ENCODE measurements around the gene PTDSS2.

Gene PTDSS2

DNA sequence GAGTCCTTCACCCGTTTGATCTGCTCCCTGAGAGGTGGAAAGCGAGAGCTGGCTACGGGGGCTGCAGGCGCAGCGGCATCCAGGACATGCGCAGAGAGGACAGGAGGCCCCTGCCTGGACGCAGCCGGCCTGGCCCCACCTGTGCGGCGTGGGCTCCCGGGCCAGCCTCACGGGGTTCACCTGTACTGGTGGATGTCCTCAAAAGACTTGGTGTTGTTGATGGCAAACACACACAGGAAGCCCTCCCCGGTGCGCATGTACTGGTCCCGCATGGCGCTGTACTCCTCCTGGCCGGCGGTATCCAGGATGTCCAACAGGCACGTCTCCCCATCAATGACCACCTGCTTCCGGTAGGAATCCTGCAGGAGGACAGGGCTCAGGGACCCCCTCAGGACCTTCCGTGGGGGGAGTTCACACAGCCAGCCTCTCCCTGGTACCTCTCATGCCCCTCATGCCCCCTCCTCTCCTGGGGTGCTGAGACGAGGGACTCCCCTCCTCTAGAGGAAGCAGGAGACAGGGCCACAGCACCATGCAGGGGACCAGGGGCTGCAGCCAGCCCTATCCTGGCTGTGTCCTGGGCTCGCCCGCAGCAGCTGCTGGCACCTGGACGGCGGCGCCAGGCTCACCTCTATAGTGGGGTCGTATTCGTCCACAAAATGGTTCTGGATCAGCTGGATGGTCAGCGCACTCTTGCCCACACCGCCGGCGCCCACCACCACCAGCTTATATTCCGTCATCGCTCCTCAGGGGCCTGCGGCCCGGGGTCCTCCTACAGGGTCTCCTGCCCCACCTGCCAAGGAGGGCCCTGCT, 83.7 kb downstream of the PTDSS2 start:
- no peak for DNase-seq

DNA sequence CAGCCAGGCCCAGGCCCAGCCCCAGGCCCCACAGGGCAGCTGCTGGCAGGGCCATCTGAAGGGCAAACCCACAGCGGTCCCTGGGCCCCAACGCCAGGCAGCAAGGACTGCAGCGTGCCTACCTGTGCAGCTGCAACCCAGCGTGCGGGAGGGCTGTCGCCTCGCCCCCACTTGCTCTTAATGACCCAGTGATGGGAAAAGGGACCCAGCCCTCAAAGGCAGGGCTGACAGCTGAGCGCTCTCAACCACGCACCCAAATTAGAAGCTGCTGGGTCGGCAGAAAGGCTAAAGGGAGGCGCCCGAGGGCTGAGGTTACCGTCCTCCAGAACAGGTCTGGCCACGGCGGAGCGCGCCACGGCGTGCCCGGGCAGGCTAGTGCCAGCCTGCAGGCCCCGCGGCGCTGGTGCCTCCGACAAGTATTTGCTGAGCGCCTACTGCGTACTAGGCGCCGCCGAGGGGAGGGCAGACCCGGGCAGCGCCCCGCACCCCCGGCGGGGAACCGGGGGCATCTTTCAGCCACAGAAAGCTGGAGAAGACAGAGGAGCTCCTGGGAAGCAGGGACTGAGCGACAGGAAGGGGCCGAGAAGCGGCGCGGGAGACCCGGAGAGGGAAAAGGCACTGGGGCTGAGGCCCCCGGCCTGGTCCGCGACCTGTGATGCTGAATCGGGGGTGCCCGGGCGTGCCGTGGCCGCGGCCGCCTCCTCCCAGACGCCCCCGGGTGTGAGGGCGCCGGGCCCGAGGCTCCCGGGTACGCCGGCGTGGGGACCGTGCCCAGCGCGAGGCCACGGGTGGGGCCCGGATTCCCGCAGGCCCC, 84.5 kb downstream of the PTDSS2 start:
- DNase-seq, result peak; percentile 30

DNA sequence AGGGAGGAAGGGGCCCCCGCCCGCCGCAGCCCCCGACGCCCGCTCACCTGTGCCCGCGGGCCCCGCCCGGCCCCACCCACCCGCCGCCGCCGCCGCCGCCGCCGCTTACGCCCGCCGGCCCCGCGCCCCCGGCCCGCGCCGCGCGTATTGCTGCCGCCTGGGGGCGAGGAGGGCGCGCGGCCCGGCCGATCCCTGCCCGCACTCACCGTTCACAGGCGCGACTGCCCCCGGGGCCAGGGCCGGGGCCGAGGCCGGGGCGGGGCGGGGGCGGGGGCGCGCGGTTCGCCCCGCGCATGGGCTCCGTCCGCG, 85.1 kb downstream of the PTDSS2 start:
- DNase-seq, result no peak

DNA sequence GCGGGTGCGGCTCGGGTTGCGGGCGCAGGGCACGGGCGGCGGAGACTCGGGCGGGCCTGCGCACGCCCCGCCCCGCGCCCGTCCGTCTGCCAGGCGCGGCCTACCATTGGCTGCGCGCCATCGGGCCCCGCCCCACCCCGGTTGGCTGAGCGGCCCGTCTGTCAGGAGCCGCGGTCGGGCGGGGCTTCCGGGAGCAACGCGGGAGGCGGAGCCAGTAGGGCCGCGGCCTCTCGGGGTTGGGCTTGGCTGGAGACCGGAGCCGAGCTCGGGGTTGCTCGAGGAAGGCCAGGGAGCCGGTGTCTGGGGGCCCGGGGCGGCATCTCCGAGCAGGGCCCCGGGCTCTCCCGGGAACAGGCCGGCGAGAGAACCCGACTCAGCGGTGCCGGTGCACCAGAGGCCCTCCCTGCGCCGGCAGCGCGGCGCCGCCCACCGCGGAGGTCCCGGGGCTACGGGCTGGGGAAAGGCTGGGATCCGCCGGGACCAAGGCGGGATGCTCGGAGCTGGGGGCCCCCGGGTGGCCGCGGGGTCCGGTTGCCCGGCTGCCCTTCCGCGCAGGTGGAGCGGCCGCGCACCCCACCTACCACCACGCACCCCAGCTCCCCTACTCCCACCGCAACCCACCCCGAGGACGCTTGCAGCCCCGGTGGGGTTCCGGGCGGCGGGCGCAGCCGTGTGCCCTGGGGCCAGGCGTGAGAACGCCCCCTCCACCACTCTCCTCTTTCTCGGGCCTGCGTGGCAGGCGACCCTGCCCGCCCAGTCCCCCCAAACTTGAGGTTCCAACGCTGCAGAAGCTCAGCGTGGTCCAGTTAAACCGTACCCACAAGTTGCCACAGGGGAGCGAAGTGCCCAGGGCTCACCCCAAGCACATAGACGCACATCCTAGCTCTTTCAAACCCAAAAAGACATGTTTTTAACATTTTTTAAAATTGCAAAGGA, 85.7 kb downstream of the PTDSS2 start, which contains the start of gene HRAS:
HRAS (minus strand) TSS at position 58 of the 936 bp plus-strand sequence.
- peak; percentile 92 for DNase-seq

DNA sequence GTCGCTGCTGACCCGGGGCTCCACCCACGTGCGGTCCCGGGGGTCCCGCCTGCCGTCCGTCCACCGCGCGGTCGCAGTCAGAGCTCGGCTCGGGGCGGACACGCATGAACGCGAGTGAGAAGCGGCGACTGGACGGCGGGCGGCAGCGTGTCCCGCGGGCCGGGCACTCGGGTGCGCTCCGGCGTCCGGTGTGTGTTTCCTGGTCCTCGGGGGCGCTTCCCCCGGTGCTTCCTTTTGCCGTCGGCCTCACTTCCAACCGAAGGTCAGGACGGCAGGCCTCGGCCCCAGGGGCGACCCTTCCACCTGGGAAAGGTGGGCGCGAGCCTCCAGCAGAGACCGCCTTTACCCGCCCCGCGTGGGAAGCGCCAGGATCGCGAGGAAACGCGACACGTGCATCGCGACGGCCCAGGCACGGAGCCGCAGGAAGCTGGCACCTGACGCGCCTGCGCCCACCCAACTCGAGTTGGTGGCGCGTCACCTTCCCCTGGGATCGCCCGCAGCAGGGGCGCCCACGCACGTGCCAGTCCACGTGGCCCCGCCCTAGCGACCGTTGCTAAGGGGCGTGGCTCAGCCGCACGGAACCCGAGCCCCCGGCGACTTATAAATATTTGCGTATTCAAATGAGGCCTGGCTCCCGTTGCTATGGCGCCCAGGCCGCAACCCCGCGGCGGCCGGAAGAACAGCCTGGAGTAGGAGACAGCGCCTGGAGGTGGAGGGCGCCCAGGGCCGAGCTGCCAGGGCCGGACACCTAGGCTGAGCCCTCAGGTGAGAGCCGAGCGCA, 87.0 kb downstream of the PTDSS2 start, which contains the start of gene LRRC56:
LRRC56 (plus strand) TSS at position 687 of the 781 bp plus-strand sequence. CDS start 3,158 bp downstream, outside the sequence.
- DNase-seq, result peak; percentile 69

DNA sequence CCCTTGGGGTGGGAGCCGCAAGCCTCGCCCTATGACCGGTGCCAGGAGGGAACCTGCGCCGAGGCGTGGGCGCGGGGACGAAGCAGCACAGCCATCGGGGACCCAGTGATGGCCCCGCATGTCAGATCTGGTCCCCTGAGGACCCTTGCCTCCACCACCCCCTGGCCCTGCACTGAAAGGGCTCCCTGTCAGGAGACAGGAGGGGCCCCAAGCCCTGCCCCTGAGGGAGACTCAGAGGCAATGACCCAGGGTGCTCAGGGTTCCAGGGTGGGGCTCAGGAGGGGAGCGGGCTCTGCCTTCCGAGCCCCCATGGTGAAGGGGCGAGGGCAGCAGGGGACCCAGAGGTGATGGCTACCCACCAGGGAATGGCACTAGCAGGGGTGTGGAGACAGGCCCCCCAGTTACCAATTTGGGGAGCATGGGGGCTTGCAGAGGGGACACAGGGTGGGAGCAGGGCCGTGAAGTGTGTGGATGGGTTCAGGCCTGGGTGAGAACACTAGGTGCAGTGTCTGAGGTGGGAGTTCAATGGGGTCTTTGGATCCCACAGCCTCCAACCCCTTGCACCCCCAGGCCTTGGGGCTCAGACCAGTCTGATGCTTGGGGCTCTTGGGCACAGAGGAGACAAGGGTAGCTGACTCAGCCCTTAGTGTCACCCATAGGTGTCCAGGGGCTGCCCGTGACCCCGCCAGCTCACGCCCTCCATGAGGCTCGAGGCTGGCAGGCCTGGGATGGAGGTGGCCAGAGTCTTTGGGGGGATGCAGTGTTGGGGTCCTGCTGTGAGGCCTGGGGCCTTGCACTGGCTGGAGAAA, 87.7 kb downstream of the PTDSS2 start:
- no peak for DNase-seq

DNA sequence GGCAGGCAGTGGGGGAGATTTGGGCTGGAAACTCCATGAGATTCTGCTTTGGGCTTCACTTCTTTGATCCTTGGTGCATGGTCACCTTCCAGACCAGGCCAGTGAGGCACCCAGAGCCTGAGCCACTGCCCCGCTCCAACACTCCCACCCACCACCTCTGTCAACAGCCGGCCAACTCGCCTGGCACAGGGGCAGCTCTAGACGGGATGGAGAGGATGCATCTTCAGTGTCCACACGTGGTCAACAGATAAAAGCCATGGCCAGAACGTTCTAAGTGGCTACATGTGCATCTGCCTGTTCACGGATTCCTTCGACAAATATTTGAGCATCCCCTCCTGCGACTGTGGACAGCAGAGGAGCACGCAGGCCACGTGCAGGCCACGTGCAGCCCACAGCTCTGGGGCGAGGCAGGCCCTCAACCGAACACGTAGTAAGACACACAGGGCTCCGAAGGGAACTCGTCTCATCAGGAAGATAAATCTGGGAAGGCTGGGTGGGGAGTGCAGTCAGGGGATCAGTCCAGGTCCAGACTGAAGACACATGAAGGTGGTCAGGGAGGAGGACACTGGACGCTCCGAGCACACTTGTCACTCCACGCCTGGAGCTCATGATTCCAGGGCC, 88.5 kb downstream of the PTDSS2 start:
- DNase-seq, result no peak

DNA sequence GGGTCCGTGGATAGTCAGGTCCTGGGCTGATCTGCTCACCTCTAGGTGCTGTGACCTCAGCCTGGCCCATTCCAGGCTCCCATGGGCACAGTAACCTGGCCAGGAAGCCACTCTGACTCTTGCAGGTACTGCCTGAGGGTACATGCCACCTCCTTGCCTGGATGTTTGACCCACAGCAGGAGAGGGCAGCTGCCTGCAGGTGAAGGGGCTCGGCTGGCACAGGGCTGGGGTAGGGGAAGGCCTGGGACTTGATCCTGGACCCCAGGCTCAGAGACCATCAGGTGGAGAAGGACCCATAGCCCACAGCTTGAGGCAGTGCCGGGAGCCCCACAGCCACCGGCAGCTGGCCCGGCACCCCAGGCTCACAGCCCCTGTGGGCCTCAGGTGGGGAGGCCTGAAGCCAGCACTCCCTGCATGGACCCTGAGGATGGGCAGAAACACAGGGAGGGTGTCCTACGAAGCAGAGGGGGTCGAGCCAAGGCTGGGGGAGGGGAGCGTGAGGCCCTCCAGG, 89.9 kb downstream of the PTDSS2 start:
- no peak for DNase-seq
